PC-3 (cell line): ENCODE results near the gene ASTN2. TPM values are rescaled to one million over a fixed set of nuclear protein-coding genes. Genes with fewer than 3 reads are reported as not detected.

Experiments
- ATAC-seq: fragments of 200-7000 bp; cut with Tn5 transposase; 2 replicates; pipeline ENCODE4 v1.9.1; 2020; ENCODE audit warnings: mild to moderate bottlenecking, moderate library complexity
- BruUV-seq: library from RNA; stranded (reverse); fragments of 400-500 nt; replicated peaks from 2 replicates; lab custom pipeline; 2021; lab: Mats Ljungman, UMichigan
- CTCF ChIA-PET: fragments of 300-600 bp; sonication (Branson Sonifier 250); formaldehyde crosslinking; loops from one replicate; lab custom pipeline; 2022; ENCODE audit warnings: antibody characterized with exemption; lab: Charles Lee
- POLR2A ChIA-PET: fragments of 300-600 bp; sonication (Branson Sonifier 250); formaldehyde crosslinking; loops from one replicate; lab custom pipeline; 2022; ENCODE audit warnings: antibody characterized with exemption; ENCODE audit not compliant: unreplicated experiment; lab: Charles Lee
- DNase-seq: peaks from one replicate; pipeline ENCODE4 v3.0.0-alpha.2; 2015
- H2AFZ ChIP-seq: fragments of 300-600 bp; sonication (generic); 2 replicates; pipeline ENCODE4 v1.6.0; 2016; ENCODE audit warnings: antibody characterized with exemption, low read length
- H3F3A ChIP-seq: fragments of 300-600 bp; sonication (generic); one replicate; pipeline ENCODE4 v1.6.0; 2017; ENCODE audit warnings: antibody characterized with exemption, low read length, control low read depth, mild to moderate bottlenecking; ENCODE audit not compliant: unreplicated experiment
- H3K27ac ChIP-seq: fragments of 300-600 bp; sonication (generic); 2 replicates; pipeline ENCODE4 v1.5.1; 2016; ENCODE audit warnings: mild to moderate bottlenecking, low read length
- H3K27me3 ChIP-seq: fragments of 300-600 bp; sonication (generic); 2 replicates; pipeline ENCODE4 v1.6.1; 2016; ENCODE audit warnings: low read length, mixed read lengths
- H3K36me3 ChIP-seq: fragments of 300-600 bp; sonication (generic); 2 replicates; pipeline ENCODE4 v1.6.1; 2016; ENCODE audit warnings: low read depth, mixed run types, low read length, mixed read lengths
- H3K4me1 ChIP-seq: fragments of 300-600 bp; sonication (generic); 2 replicates; pipeline ENCODE4 v1.5.1; 2016; ENCODE audit warnings: low read length; ENCODE audit not compliant: insufficient read depth
- H3K4me2 ChIP-seq: fragments of 300-600 bp; sonication (generic); 2 replicates; pipeline ENCODE4 v1.6.0; 2016; ENCODE audit warnings: low read length
- H3K4me3 ChIP-seq: fragments of 300-600 bp; sonication (generic); 2 replicates; pipeline ENCODE4 v1.5.1; 2016; ENCODE audit warnings: mild to moderate bottlenecking, low read length, mixed read lengths
- H3K79me2 ChIP-seq: fragments of 300-600 bp; sonication (generic); 2 replicates; pipeline ENCODE4 v1.6.1; 2017; ENCODE audit warnings: low read length, mixed read lengths
- H3K9ac ChIP-seq: fragments of 300-600 bp; sonication (generic); 2 replicates; pipeline ENCODE4 v1.6.0; 2016; ENCODE audit warnings: mild to moderate bottlenecking, low read length
- H3K9me2 ChIP-seq: fragments of 300-600 bp; sonication (generic); replicated peaks from 2 replicates; pipeline ENCODE4 v1.6.1; 2016; ENCODE audit warnings: mixed run types, low read length, mixed read lengths
- H3K9me3 ChIP-seq: fragments of 300-600 bp; sonication (generic); 2 replicates; pipeline ENCODE4 v1.6.1; 2016; ENCODE audit warnings: low read length, mixed read lengths
- H4K20me1 ChIP-seq: fragments of 300-600 bp; sonication (generic); 2 replicates; pipeline ENCODE4 v1.6.1; 2016; ENCODE audit warnings: low read length, mixed read lengths
- CTCF ChIP-seq: fragments of 300-600 bp; sonication (generic); conservative IDR thresholded peaks from 2 replicates; pipeline ENCODE4 v1.5.1; 2017; ENCODE audit warnings: antibody characterized with exemption, low read depth, mild to moderate bottlenecking, low read length
- EZH2 ChIP-seq: fragments of 300-600 bp; sonication (generic); IDR thresholded peaks from one replicate; pipeline ENCODE4 v1.6.1; 2017; ENCODE audit warnings: antibody characterized with exemption, mild to moderate bottlenecking, low read length; ENCODE audit not compliant: unreplicated experiment
- EZH2phosphoT487 ChIP-seq: fragments of 300-600 bp; sonication (generic); IDR thresholded peaks from 2 replicates; pipeline ENCODE4 v1.6.1; 2018; ENCODE audit warnings: mild to moderate bottlenecking, antibody characterized with exemption, low read length, borderline replicate concordance
- intact Hi-C: fragments of 100-400 bp; cut with micrococcal nuclease; formaldehyde crosslinking; loops from 2 replicates; pipeline ENCODE4 v1.9.0; 2023
- total RNA-seq: library from RNA; depleted of rRNA; stranded (reverse); fragments of >200 nt; gene quantifications from 2 replicates; pipeline ENCODE4 v1.2.3, GENCODE V29; 2014

The ASTN2 gene
- total RNA-seq, 1 experiment from 2014 or later, result 3.5 TPM

- Histone ChIP-seq H4K20me1 (no peaks in the 10 kb centered on the region), H3K4me2 (no peak overlapping the region)
Measured at GRCh38 chr9:116980582-116981120, 434.2 kb downstream of the ASTN2 start.

GRCh38 chr9:116979456-116979855 lies 435.4 kb downstream of the ASTN2 start:
- H3K4me3 ChIP-seq, result no peak overlapping the region
- no peaks in the 10 kb centered on the region for H4K20me1 ChIP-seq
- H3K27ac ChIP-seq, result no peak overlapping the region
- POLR2A ChIA-PET, result no interaction called here
- no peaks in the 10 kb centered on the region for H3K36me3 ChIP-seq
- no peaks in the 10 kb centered on the region for H3K27me3 ChIP-seq
- no peaks in the 10 kb centered on the region for H3F3A ChIP-seq
- no peak for ATAC-seq
- H3K79me2 ChIP-seq, result no peaks in the 10 kb centered on the region
- no TSS peak for BruUV-seq
- intact Hi-C loops, result no loop called here
- peaks cover 9% of the 10 kb centered on the region; the same call in 1 of the 2 replicates for H3K4me1 ChIP-seq
- H3K9me2 ChIP-seq, result no peaks in the 10 kb centered on the region
- TF ChIP-seq EZH2, result no peak
- no peak for TF ChIP-seq EZH2phosphoT487
- TF ChIP-seq CTCF, result no peak
- peak; percentile 54 for DNase-seq
- no peak overlapping the region for H3K4me2 ChIP-seq
- CTCF ChIA-PET, result no interaction called here
- no peak overlapping the region for H3K9ac ChIP-seq
- H2AFZ ChIP-seq, result no peak overlapping the region
- H3K9me3 ChIP-seq, result no peaks in the 10 kb centered on the region

More at GRCh38 chr9:116980582-116981120, 434.2 kb downstream of the ASTN2 start:
- Histone ChIP-seq H3K27ac (no peak overlapping the region), H3F3A (no peaks in the 10 kb centered on the region), H3K4me1 (peaks cover 9% of the 10 kb centered on the region; the same call in 1 of the 2 replicates), H3K36me3 (no peaks in the 10 kb centered on the region), H3K9me2 (no peaks in the 10 kb centered on the region), H3K79me2 (no peaks in the 10 kb centered on the region), H2AFZ (no peak overlapping the region), H3K9me3 (no peaks in the 10 kb centered on the region), H3K27me3 (no peaks in the 10 kb centered on the region), H3K4me3 (no peak overlapping the region), H3K9ac (no peak overlapping the region)
- ATAC-seq, result no peak
- POLR2A ChIA-PET, result no interaction called here
- CTCF ChIA-PET, result no interaction called here
- no peak for DNase-seq
- no TSS peak for BruUV-seq
- no peak for TF ChIP-seq CTCF
- TF ChIP-seq EZH2phosphoT487, result no peak
- no peak for TF ChIP-seq EZH2
- intact Hi-C loops, result no loop called here

GRCh38 chr9:116978155-116978554 lies 436.7 kb downstream of the ASTN2 start:
- no peaks in the 10 kb centered on the region for H3K9me3 ChIP-seq
- no peak overlapping the region for H2AFZ ChIP-seq
- DNase-seq (peak; percentile 35), ATAC-seq (no peak)
- H3K4me2 ChIP-seq, result no peak overlapping the region
- no peak overlapping the region for H3K27ac ChIP-seq
- peaks cover 9% of the 10 kb centered on the region; the same call in 1 of the 2 replicates for H3K4me1 ChIP-seq
- H3K9me2 ChIP-seq, result no peaks in the 10 kb centered on the region
- no peaks in the 10 kb centered on the region for H3K79me2 ChIP-seq
- H3K4me3 ChIP-seq, result no peak overlapping the region
- no peak for TF ChIP-seq EZH2phosphoT487
- no peak for TF ChIP-seq CTCF
- no peak for TF ChIP-seq EZH2
- H3K9ac ChIP-seq, result no peak overlapping the region
- ChIA-PET POLR2A (no interaction called here), CTCF (no interaction called here)
- no peaks in the 10 kb centered on the region for H3K36me3 ChIP-seq
- no peaks in the 10 kb centered on the region for H4K20me1 ChIP-seq
- H3F3A ChIP-seq, result no peaks in the 10 kb centered on the region
- H3K27me3 ChIP-seq, result no peaks in the 10 kb centered on the region
- BruUV-seq, result no TSS peak
- intact Hi-C loops, result no loop called here
